HepG2 (cell line): ENCODE results near the gene MAP3K14. TPM values are rescaled to one million over a fixed set of nuclear protein-coding genes. Genes with fewer than 3 reads are reported as not detected.

ENCODE experiments used
- ATAC-seq: fragments of 200-7000 bp; cut with Tn5 transposase; 3 replicates; pipeline ENCODE4 v1.9.1; 2020; ENCODE audit warnings: mild to moderate bottlenecking, moderate library complexity
- BruUV-seq: library from RNA; stranded (reverse); fragments of 400-500 nt; replicated peaks from 2 replicates; lab custom pipeline; 2021; lab: Mats Ljungman, UMichigan
- CTCF ChIA-PET: fragments of 300-600 bp; formaldehyde crosslinking; extraction: SDS; loops from one replicate; lab custom pipeline; 2021; ENCODE audit warnings: low total read pairs, inconsistent platforms, low intra/inter-chr PET ratio; lab: Yijun Ruan, JAX
- POLR2A ChIA-PET: fragments of 350-600 bp; sonication (Branson Sonifier 250); formaldehyde crosslinking; loops from one replicate; lab custom pipeline; 2020; ENCODE audit warnings: antibody characterized with exemption, inconsistent platforms; lab: Yijun Ruan, JAX
- DNase-seq: peaks from one replicate; pipeline ENCODE4 v3.0.0-alpha.2; 2015; ENCODE audit warnings: low spot score
- FAIRE-seq: peaks from 3 replicates; lab custom pipeline; 2011; peaks lifted over from hg19 to GRCh38; lab: Jason Lieb, UNC
- H2AFZ ChIP-seq: one replicate; pipeline ENCODE4 v1.6.1; 2011; ENCODE audit warnings: low read length, inconsistent platforms
- H3K27ac ChIP-seq: fragments of 300-600 bp; 3 replicates; pipeline ENCODE4 v1.8.0; 2011; ENCODE audit warnings: mixed run types, mild to moderate bottlenecking, mixed read lengths, low read length, inconsistent platforms; ENCODE audit not compliant: insufficient read depth; ENCODE audit errors: extremely low read length
- H3K27me3 ChIP-seq, 2 experiments: fragments of 200-600 bp in 1 of 2; 2 replicates in 1 of 2; 3 replicates in 1 of 2; pipeline versions ENCODE4 v1.6.0 to v1.8.0; 2011; ENCODE audit warnings: low read length in 2 of 2, mild to moderate bottlenecking in 2 of 2, moderate library complexity in 2 of 2, inconsistent platforms in 1 of 2; ENCODE audit not compliant: insufficient read depth in 2 of 2, control insufficient read depth in 1 of 2
- H3K36me3 ChIP-seq, 2 experiments: fragments of 200-600 bp in 1 of 2; replicated peaks in 1 of 2; 2 replicates in 1 of 2; 3 replicates in 1 of 2; pipeline versions ENCODE4 v1.5.1 to v1.8.0; 2011; ENCODE audit warnings: low read length in 2 of 2, inconsistent platforms in 1 of 2; ENCODE audit not compliant: insufficient read depth in 2 of 2, control insufficient read depth in 1 of 2
- H3K4me1 ChIP-seq: 2 replicates; pipeline ENCODE4 v1.5.1; 2012; ENCODE audit warnings: low read length, inconsistent platforms; ENCODE audit not compliant: insufficient read depth
- H3K4me2 ChIP-seq: 2 replicates; pipeline ENCODE4 v1.6.0; 2011; ENCODE audit warnings: low read depth, low read length, inconsistent platforms
- H3K4me3 ChIP-seq, 3 experiments: fragments of 200-600 bp in 1 of 3; sonication (generic), shearing (Covaris generic) in 1 of 3; replicated peaks in 1 of 3; 2 replicates each; pipeline ENCODE4 v1.5.1; 2011 to 2016; ENCODE audit warnings: low read length in 3 of 3, inconsistent platforms in 2 of 3, low read depth in 2 of 3, mild to moderate bottlenecking in 2 of 3, control low read depth in 1 of 3, mixed read lengths in 1 of 3; ENCODE audit not compliant: insufficient read depth in 1 of 3
- H3K79me2 ChIP-seq: one replicate; pipeline ENCODE4 v1.6.1; 2011; ENCODE audit warnings: low read length, inconsistent platforms; ENCODE audit not compliant: insufficient read depth
- H3K9ac ChIP-seq: 2 replicates; pipeline ENCODE4 v1.6.0; 2011; ENCODE audit warnings: mild to moderate bottlenecking, low read depth, low read length, inconsistent platforms; ENCODE audit not compliant: insufficient read depth
- H3K9me3 ChIP-seq: 2 replicates; pipeline ENCODE4 v1.5.1; 2012; ENCODE audit warnings: mild to moderate bottlenecking, low read length
- H4K20me1 ChIP-seq: 2 replicates; pipeline ENCODE4 v1.6.0; 2011; ENCODE audit warnings: inconsistent platforms, mild to moderate bottlenecking, low read length, moderate library complexity; ENCODE audit not compliant: insufficient read depth
- ADNP ChIP-seq: sonication (generic); formaldehyde crosslinking; IDR thresholded peaks from 2 replicates; pipeline ENCODE4 v1.4.0; 2020; ENCODE audit warnings: missing genetic modification reagents
- BHLHE40 ChIP-seq: IDR thresholded peaks from 2 replicates; pipeline ENCODE4 v1.6.1; 2011; ENCODE audit warnings: low read length, improper control_type of control experiment
- CHD4 ChIP-seq: fragments of 200-600 bp; sonication (generic); IDR thresholded peaks from 2 replicates; pipeline ENCODE4 v1.7.0; 2017; ENCODE audit warnings: mild to moderate bottlenecking, low read length, borderline replicate concordance
- HMGXB4 ChIP-seq, 2 experiments: sonication (generic) in 1 of 2; formaldehyde crosslinking in 1 of 2; IDR thresholded peaks; 2 replicates each; pipeline versions ENCODE4 v1.4.0 to v1.6.1; 2018 to 2020; ENCODE audit warnings: missing genetic modification reagents in 2 of 2, borderline replicate concordance in 1 of 2, low read depth in 1 of 2, mild to moderate bottlenecking in 1 of 2, missing biosample characterization in 1 of 2
- IKZF4 ChIP-seq: sonication (generic); formaldehyde crosslinking; IDR thresholded peaks from 2 replicates; pipeline ENCODE4 v1.5.1; 2020; ENCODE audit warnings: borderline replicate concordance, mild to moderate bottlenecking, low read depth, missing genetic modification reagents; ENCODE audit errors: not compliant biosample characterization
- IRF2 ChIP-seq: IDR thresholded peaks from 2 replicates; pipeline ENCODE4 v1.6.1; 2018; ENCODE audit warnings: missing genetic modification reagents, missing compliant biosample characterization
- ISL2 ChIP-seq: sonication (generic); formaldehyde crosslinking; IDR thresholded peaks from 2 replicates; pipeline ENCODE4 v1.5.0; 2020; ENCODE audit warnings: missing genetic modification reagents
- KDM1A ChIP-seq: IDR thresholded peaks from 2 replicates; pipeline ENCODE4 v1.6.1; 2016; ENCODE audit warnings: missing compliant biosample characterization
- MNT ChIP-seq: fragments of 450-650 bp; IDR thresholded peaks from 2 replicates; pipeline ENCODE4 v1.6.1; 2016
- RCOR2 ChIP-seq: IDR thresholded peaks from 2 replicates; pipeline ENCODE4 v1.6.1; 2016; ENCODE audit warnings: missing biosample characterization, missing genetic modification reagents
- ZNF121 ChIP-seq: sonication (generic); formaldehyde crosslinking; IDR thresholded peaks from 2 replicates; pipeline ENCODE4 v1.5.0; 2020; ENCODE audit warnings: mild to moderate bottlenecking, missing genetic modification reagents
- ZNF350 ChIP-seq: sonication (generic); formaldehyde crosslinking; IDR thresholded peaks from 2 replicates; pipeline ENCODE4 v1.4.0; 2020; ENCODE audit warnings: mild to moderate bottlenecking, low read depth, missing genetic modification reagents, borderline replicate concordance
- ZNF44 ChIP-seq: sonication (generic); formaldehyde crosslinking; IDR thresholded peaks from 2 replicates; pipeline ENCODE4 v1.5.1; 2020; ENCODE audit warnings: mild to moderate bottlenecking, missing genetic modification reagents
- ZNF512B ChIP-seq: sonication (generic); formaldehyde crosslinking; IDR thresholded peaks from 2 replicates; pipeline ENCODE4 v1.5.1; 2020; ENCODE audit warnings: missing genetic modification reagents, mild to moderate bottlenecking, borderline replicate concordance
- ZNF724P ChIP-seq: sonication (generic); formaldehyde crosslinking; IDR thresholded peaks from 2 replicates; pipeline ENCODE4 v1.8.0; 2022; ENCODE audit warnings: missing genetic modification reagents, borderline replicate concordance
- ZNF772 ChIP-seq: sonication (generic); formaldehyde crosslinking; IDR thresholded peaks from 2 replicates; pipeline ENCODE4 v1.5.0; 2020; ENCODE audit warnings: mild to moderate bottlenecking, missing genetic modification reagents
- ZNF839 ChIP-seq: sonication (generic); formaldehyde crosslinking; IDR thresholded peaks from 2 replicates; pipeline ENCODE4 v1.4.0; 2020; ENCODE audit warnings: missing genetic modification reagents, mild to moderate bottlenecking, borderline replicate concordance
- ZSCAN9 ChIP-seq: IDR thresholded peaks from 2 replicates; pipeline ENCODE4 v1.6.1; 2016; ENCODE audit warnings: borderline replicate concordance
- WGBS: methylation state at CpG from one replicate; pipeline ENCODE4 v1.1.6; 2017; ENCODE audit warnings: low lambda C conversion rate; 5-methylcytosine and 5-hydroxymethylcytosine counted together
- in situ Hi-C: cut with HindIII; loops from 2 replicates; pipeline ENCODE4 v1.10.0; 2017; ENCODE audit warnings: low pct_unique_long_range_greater_than_20kb; ENCODE audit not compliant: extremely low pct_ligation_motif_present
- intact Hi-C: fragments of 100-400 bp; cut with micrococcal nuclease; formaldehyde crosslinking; loops from one replicate; pipeline ENCODE4 v1.10.0; 2022; ENCODE audit not compliant: unreplicated experiment
- polyA plus RNA-seq, 8 experiments: library from polyadenylated mRNA; depleted of rRNA in 3 of 8; stranded (reverse) in 7 of 8; unstranded in 1 of 8; fragments of >200 nt; fragmentation: Illumina TruSeq in 4 of 8; extraction: Trizol in 4 of 8; gene quantifications; 2 replicates each; pipeline versions ENCODE4 v1.2.1 to v1.2.3, GENCODE V29; 2011 to 2016; ENCODE audit warnings: low read depth in 4 of 8, missing spikeins in 1 of 8, mixed read lengths in 1 of 8; ENCODE audit not compliant: insufficient read depth in 1 of 8
- total RNA-seq, 5 experiments: library from RNA; depleted of rRNA; stranded (reverse); fragments of >200 nt; fragmentation: Illumina TruSeq; extraction: Trizol; gene quantifications; 2 replicates each; pipeline ENCODE4 v1.2.3, GENCODE V29; 2016; ENCODE audit warnings: low read depth in 1 of 5

MAP3K14 gene
- total and polyA plus RNA-seq, 2 of the 13 experiments (the other 11 are each of a cell fraction or from before 2014, with no cell fraction given), result 2.6 TPM

GRCh38 chr17:45227101-45227925 is 89.5 kb downstream of the MAP3K14 start:
- DNase-seq (no peak), ATAC-seq (no peak), FAIRE-seq (no peak)
- Histone ChIP-seq H2AFZ (no peak overlapping the region), H3K9me3 (no peaks in the 10 kb centered on the region), H3K4me3 (peak overlapping the region; percentile 17 to 61 (median 46); a peak in 5 of 6 replicates), H3K4me1 (peaks cover 71% of the 10 kb centered on the region), H4K20me1 (no peaks in the 10 kb centered on the region), H3K27ac (no peak overlapping the region), H3K4me2 (peak overlapping the region; percentile 65), H3K79me2 (no peaks in the 10 kb centered on the region), H3K36me3 (no peaks in the 10 kb centered on the region), H3K27me3 (peaks cover 14 to 47% of the 10 kb centered on the region in 2 experiments; a peak in 4 of 5 replicates), H3K9ac (peak overlapping the region; percentile 24; the same call in 1 of the 2 replicates)
- intact Hi-C loops (no loop called here), in situ Hi-C loops (no loop called here)
- ChIA-PET CTCF (no interaction called here), POLR2A (interaction anchor here (0.5 to 6.0 kb wide), 6 partner anchors 20 to 198 kb away, joined by 3 to 66 read pairs (median 5); partner anchors contain the start of genes ACBD4, HEXIM1 and HEXIM2)
- BruUV-seq, result no TSS peak
- WGBS, result 36% methylated on average over 8 of the region's 8 CpGs
- TF ChIP-seq ZSCAN9 (CRISPR knock-in tag) (no peak), ADNP (peak; percentile 72; the same call in 1 of the 2 replicates), ZNF839 (no peak), ZNF121 (CRISPR knock-in tag) (no peak), ISL2 (CRISPR knock-in tag) (no peak), HMGXB4 (CRISPR knock-in tag; IDR thresholded peaks at IDR 0.05; ENCODE audit: borderline replicate concordance in 1 of 2, low read depth in 1 of 2) (0 out of 4 replicates have a peak, but pooled peaks of 1 of the 2 experiments have one; percentile 12), KDM1A (CRISPR knock-in tag) (peak; percentile 87), BHLHE40 (no peak), IKZF4 (CRISPR knock-in tag) (no peak), IRF2 (CRISPR knock-in tag) (peak; percentile 64; the same call in 1 of the 2 replicates), ZNF724P (CRISPR knock-in tag) (0 out of 2 replicates have a peak, but pooled peaks have one; percentile 26), CHD4 (peak; percentile 53; the same call in 1 of the 2 replicates), ZNF512B (no peak), ZNF350 (no peak), ZNF44 (CRISPR knock-in tag) (no peak), MNT (no peak), ZNF772 (CRISPR knock-in tag) (no peak), RCOR2 (peak; percentile 59; the same call in 1 of the 2 replicates)
